GM21529 (cell line): Measurements from ENCODE around the gene CHCHD3.
"Not testable (repeated sequence)": the region's sequence is repeated elsewhere in the genome, so short reads cannot be mapped to it uniquely, and the experiment has no call there.

Experiments
- ATAC-seq: cut with Tn5 transposase; IDR thresholded peaks from one replicate; pipeline ENCODE4 v1.9.1; 2021; ENCODE audit not compliant: unreplicated experiment

Gene CHCHD3

DNA sequence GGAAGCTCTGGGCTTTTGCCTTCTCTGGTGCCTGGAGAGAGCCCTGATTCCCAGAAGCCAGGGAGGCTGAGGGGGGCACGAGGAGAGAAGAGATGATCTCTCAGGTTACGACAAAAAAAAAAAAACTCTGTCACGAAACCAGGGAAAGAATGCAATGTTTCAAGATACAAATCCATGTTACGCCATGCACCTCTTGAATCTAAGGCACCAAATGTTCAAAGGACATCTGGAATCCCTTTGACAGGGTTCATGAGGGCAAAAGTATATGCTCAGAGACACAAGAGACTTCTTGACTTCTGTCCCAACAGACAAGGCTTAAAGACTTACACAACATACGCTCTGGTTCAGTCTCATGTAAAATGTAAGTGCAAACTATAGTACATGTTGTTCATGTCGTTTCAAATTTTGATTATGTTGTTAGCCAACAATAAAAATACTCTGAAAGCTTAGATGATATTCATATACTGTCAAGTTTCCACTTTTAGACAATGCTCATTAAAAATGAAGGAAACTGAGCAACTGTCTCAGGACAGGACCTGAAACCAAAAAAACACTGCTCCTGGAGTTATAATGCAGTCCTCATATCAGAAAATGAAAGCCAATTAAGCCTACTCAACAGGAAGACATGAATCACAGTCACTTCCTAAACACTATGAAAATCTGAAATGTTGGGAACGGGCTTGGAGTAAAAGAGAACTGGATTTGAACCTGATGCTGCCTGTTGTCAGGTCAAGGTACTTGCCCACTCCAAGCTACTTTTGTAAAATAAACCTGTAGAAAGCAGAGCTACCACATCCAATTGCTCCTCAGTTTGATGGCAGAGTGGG is 72.3 kb downstream of the CHCHD3 start:
- ATAC-seq = no peak

DNA sequence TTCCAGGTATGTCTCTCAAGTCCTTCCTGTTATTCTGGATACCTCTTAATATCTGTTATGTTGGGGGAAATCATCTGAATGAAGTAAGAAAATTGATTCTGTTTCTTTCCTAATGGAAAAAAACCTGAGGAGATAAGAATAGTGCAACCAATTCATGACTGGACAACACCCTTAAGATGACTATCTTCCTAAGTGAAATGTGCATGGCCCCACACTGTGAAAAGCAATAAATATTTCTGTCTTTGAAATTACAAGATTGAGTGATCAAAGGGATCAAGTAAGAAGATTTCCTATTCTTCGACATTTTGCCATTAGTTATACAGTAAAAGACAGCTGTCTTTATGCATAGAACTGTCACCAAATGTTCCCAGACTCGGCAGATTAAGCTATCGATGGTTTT is 73.9 kb downstream of the CHCHD3 start:
- ATAC-seq = no peak

DNA sequence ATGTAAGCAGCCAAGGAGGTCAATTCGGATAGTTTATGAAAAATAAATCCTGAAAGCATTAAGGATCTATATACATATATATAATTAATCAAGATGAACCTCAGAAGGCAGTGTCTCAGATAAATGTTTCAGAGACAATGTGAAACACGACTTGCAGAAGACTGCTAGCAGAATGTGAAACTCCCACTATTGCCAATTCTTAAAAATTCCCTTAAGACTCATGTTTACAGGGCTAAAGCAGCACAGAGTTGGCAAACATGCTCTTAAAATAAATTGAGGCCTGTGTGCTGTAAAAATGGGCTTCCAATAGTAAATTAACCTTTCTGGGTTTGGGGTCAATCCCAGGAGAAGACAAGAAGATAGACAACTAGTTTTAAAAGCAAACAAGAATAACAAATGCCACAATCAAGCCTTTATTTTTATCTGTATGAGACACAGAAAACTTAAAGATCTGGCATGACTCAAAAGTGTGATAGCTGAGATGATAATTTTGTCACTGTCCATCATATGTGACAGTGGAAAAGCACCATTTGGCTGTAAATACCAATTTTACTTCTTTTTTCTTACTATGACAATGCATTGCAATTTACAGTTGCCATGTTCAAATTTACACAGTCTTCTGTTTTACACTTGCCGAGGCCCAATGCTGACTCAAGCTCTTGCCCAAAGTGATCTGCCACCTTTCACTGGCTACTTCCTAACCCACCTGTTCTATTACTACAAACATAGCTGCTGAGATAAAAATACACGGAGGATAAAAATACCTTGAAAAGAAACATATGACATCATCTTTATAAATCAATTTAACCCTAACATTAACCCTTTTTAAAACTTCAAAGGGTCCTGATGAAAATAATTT is 78.6 kb downstream of the CHCHD3 start:
- no peak for ATAC-seq

DNA sequence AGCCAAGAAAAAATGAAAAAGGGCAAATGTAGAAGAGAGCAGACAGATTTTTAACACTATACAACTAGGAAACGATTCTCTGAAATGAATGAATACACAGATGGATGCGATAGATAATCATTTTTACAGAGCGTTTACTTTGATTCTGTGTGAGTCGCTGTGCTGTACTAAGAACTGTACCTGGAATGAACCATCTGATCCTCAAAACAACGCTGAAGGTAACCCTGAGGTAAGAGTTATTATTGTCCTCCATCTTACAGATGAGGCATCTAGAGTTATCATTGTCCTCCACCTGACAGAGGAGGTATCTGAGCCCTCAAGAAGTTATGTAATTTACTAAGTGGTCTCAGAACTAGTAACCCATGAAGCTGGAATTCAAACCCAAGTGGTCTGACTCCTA is 80.2 kb downstream of the CHCHD3 start:
- no peak for ATAC-seq

DNA sequence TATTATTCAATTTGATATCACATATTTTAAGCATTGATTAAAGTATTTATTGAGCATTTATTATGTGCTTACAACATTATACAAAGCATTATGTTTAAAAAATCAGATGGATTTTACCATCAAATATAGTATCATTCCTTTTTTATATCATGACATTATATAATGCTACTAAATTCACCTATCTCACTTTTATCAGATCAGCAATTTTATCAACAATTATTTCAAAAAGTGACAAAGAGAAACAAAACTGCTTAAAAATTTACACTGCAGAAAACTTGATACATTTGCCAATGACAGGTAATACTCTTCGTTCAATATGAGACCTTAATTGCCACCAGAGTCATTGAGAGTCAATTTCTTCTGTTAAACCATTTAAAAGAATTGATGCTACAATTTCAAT is 82.0 kb downstream of the CHCHD3 start:
- no peak for ATAC-seq

DNA sequence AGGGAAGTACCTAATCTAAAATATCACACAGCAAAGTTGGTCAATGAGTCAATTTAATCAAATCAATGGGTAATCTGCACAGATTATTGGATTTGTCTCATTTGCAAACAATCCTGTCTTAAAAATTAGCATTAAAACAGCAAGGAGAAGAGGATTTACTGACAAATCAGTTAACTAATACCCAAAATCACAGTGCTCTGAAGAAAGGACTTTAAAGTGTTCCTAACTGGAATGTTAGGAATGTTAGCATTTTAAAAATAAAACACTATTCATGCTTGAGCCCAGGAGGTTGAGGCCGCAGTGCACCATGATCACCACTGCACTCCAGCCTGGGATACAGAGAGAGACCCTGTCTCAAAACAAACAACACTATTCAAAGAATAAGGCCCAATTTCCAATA is 83.1 kb downstream of the CHCHD3 start:
- ATAC-seq = no peak

DNA sequence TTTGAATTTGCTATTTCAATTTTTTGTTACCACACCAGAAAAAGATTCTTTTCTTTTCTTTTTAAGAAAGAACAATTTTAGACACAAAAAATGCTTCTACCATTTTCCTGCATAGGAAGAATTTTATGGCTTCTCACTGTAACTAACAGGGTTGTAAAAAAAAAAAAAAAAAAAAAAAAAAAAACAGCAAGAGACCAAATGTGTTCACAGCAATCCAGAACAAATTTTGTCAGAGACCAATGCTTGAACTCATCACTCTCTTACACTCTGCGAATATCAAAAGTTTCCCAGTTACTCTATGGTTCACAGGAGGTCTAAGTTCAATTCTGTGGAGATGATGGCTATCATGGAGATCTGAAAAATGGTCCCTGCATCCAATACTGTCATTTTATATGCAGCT is 84.4 kb downstream of the CHCHD3 start:
- no peak for ATAC-seq

DNA sequence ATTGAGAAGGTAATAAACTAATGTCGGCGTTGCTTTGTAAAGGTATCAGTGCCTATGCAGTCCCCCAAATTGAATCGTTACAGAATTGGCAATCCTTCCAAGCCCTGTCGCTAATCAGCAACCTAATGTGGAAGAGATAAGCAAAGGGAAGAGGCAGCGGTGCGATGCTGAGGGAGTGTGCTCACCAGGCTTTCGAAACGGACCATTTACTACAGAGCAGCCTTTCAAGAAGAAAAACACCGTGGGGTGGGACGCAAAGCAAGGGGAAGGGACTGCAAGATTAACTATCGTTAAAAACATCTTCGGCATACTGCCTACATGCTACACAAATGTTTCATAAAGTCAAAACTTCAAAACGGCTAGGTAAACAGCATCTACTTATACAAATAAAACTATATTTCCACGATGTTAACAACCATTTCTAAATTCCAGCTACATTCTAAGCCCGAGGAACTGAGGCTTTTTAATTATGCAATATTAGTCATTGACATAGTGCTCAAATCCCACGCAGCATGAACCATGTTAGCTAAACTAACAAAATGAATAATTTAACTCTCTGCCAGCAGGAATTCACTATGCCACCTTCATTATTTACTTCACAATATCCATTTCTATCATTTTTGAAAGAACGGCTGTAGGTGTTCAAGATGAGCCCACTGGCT is 85.2 kb downstream of the CHCHD3 start:
- no peak for ATAC-seq

DNA sequence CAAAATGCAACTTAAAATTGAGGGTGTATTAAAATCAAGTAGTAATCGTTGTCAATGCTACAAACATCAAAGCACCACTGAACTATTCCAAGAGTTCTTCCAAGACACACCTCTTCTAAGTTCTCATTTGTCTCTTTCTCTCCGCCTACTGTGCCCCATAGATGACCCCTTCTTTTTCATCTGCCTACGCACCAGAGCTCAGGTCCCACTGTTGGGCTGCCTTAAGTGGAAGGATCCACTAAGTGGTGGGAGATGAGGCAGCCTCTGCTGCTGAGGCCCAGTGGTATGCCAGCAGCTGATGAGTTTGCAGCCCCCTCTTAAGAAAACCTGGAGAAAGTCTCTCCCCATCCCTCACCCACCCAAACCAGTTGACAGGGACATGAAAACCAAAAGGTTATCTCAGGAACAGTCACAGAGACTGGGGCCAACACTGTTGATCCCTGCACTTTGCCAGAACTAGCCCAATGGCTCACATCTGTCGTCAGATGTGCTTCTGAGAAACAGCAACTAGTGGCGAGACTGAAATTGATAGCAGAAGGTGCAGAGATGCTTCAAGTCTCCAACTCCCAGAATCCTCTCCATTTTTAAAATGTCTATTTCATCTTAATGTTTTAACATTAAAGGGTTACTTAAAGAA is 88.4 kb downstream of the CHCHD3 start:
- ATAC-seq = no peak

DNA sequence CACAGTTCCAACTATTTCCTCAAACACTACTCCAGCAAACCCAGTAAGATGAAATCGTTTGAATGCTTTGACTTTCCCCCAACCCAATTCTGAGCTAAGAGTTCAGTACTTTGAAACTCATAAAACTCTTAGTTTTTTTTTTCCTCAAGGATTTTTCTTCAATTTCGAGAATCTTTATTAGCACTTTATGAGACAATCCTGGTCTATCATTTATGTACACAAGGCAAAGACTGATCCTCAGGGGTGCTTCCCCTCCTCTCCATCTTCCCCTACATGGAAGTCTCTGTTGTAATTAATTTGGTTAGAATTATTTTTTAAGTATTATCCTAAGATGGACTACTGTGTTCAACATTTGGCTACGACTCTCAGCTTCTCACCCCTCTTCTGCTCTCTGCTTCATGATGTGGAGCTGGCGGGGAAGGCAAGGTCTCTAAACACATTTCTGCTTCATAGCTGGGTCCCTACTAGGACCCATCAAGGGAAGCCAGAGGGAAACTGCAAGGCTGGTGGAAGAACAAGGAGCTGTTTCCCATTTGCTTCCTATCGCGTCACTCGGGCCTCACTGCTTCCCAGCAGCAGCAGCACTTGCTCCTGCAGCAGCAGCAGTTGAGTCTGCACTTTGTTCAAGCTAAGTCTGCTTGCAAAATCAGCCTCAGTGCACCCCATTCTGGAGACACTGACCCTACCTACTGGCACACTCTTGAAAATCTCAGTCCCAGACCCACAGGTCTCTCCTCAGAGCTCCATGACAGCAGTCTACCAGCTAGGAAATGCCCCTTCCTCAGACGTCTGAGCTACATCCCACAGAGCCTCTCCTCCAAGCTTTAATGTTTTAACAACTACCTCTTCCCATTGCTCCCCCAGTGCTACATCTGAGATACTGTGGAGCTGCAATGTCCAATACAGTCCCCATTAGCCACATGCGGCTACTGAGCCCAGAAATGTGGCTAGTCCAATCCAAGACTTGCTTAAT is 90.0 kb downstream of the CHCHD3 start:
- no peak for ATAC-seq

DNA sequence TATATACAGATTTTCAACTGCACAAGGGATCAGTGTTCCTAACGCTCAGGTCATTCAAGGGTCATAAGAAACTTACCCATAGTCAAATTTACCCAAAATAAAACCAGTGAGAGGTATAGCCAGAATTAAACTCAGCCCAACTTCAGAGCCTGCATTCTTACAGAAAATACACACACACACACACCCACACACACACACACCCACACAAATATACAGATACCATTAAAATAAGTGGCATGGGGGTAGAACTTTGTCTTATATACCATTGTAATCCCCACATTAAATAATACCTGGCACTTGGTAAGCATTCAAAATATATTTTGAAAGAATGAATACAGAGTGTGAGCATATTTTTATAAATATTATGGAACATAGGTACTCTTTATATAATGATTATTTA is 93.8 kb downstream of the CHCHD3 start:
- ATAC-seq = no peak

DNA sequence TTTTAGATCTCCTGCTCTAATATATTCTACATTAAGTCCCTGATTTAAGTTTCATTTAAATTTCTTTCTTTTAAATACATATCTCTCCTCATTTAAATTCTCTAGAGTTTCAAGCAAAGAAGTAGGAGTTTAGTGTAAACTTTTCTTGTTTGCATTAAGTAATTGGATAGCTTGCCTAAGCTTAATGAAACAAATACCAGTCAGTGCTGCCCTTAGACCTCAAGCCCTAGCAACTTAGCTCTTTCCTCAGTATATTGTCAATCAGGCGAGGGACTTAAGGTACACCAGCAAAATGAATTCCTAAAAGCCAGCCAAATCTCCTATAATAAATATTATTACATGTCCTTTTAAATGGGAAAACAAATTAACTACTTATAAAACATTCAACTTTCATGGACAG is 101.5 kb downstream of the CHCHD3 start:
- ATAC-seq = no peak

DNA sequence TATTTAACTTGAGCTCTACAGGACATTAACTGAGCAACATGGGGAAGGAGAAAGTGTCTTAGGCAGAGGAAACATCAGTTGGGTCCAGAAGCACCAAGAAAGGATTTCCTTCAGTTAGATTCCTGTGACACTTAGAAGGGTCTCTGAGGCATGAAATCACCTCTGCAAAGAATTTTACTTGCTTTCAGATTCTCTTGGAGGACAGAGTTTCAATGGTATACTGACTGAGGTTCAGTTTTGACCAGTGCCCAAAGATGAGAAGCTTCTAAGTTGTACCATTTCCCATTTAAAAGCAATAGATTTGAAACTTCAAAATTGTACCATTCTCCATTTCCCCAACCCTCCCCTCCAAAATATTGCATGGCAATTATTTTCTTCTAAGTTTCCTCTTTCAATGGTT is 102.4 kb downstream of the CHCHD3 start:
- no peak for ATAC-seq

DNA sequence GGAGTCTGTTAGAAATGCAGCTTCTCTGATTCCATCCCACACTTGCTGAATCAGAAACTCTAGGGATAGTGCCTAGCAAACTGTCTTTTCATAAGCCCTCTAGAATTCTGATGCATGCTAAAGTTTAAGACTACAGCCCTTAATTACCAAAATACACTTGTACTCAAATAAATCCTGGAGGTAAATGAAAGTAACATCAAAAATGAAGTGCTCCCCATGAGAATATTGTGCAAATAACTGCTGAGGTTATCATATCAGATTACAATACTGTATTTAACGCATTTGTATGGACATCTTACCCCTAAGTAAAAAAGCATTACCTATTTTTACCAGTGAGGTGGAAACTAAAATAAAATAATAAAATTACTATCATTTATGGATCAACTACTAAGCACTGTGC is 104.7 kb downstream of the CHCHD3 start:
- ATAC-seq = no peak

DNA sequence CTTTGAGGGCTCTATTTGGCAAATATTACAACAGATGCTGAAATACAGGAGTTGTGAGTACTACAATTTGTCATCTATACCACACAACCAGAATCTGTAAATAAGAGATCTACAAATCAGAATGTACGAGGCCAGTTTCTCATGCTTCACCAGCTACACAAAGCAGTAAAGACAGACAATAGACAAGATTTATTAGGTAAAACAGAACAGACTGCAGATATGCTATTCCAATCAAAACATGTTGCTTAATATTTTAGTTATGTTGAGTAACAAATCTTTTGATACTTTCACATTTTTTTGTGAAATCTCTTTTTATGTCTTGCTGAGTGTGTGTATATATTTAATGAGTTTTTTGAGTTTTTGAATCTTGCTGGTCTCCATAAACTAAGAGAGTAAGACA is 109.1 kb downstream of the CHCHD3 start:
- ATAC-seq = no peak

DNA sequence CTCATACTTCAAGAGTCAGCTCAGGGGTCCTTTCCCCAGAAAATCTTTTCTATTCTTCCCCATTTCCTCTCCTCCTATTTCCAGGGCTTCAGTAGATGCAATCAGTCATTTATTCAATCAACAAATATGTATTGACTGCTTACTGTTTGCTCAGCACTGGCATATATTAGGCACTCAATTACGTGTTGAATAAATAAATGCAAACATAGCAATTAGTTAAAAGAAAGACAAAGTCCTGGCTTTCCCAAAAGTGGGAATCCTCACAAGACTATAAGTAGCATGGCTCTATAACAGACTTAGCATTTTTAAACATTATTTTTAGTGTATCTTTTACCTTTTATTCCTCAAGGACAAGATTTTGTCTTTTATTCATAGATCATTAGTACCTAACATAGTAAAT is 111.6 kb downstream of the CHCHD3 start:
- no peak for ATAC-seq

DNA sequence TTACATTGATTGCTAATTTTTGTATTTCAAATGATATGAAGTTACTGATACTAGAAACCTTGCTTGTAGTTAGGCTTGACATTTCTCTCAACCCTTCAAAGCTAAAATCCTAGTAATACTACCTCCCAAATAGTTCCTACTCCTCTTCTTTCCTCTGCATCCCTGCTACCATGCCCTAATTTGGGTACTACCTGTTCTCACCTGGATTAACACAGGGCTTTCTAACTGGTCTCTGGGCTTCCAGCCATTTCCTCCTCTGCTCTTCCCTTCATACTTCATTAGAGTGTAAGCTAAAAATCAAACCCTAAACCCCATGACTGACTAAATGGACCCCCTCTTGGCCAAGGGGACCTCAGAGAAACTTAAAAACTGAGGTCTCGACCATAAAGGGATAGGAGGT is 112.4 kb downstream of the CHCHD3 start:
- ATAC-seq = no peak

DNA sequence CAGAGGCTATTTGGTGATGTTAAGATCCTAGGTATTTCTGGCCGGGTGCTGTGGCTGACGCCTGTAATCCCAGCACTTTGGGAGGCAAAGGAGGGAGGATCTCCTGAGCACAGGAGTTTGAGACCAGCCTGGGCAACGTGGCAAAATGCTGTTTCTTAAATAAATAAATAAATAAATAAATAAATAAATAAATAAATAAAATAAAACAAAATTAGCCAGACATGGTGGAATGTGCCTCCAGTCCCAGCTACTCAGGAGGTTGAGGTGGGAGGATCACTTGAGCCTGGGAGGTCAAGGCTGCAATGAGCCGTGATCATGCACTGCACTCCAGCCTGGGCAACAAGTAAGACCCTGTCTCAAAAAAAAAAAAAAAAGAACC is 114.4 kb downstream of the CHCHD3 start:
- not testable (repeated sequence) for ATAC-seq

DNA sequence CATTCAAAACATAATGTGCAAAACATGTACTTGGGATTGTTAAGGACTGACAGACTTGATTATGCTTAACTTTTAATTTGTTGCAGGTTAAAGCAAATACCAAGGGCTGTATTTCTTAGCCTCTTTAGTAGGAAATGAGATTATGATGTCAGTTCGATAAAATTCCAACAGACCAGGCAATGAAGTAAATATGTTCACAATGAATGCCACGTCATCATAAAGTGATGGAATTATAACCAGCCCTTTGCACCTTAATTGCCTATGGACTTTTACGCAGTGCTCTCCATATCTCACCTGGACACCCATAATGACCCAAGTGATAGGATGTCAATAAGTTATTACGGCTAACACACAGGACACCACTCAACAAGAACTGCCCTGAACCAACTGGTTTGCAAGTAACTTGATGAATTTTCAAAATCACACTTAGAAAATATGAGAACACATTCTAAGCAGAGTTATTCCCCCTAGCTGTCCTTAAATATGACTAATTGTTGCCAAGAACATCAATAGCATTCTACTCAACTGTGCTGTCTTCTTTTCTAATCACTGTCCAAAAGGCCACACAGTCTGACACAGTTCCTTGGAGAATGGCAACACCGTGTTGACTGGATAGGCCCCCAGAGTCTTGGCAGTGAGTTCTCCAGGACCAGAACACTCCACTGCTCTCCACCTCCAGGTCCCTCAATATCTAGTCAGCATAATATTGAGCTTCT is 115.0 kb downstream of the CHCHD3 start:
- no peak for ATAC-seq

DNA sequence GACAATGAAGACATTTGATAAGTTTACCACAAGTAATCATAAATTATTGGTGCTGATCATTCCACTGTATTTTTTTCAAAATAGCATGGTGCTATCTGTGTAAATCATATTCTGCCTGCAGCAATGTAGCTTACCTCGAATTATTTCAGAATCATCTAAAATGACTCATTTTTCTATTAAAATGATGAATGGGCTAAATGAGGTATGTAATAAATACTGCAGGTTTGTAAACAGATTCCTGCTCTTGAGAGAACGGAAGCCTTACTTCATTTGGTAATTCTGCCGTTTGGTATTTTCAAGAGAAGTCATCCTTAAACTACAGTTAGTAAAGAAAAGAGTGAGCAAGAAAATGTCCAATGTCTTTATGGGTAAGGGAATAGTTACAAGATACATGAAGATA is 115.9 kb downstream of the CHCHD3 start:
- ATAC-seq = no peak
